Muscle layer of colon (tissue), 2 donors: ENCODE data around the gene STMN3.

Experiments used
- H3K27ac ChIP-seq: one replicate; pipeline ENCODE4 v1.7.0; 2013; ENCODE audit warnings: low read depth, mild to moderate bottlenecking, low read length, moderate library complexity
- H3K27me3 ChIP-seq, 2 donors: one replicate each; pipeline ENCODE4 v1.7.0; 2013; ENCODE audit warnings: low read length in 2 of 2, mild to moderate bottlenecking in 2 of 2; ENCODE audit not compliant: insufficient read depth in 2 of 2, control insufficient read depth in 1 of 2
- H3K36me3 ChIP-seq: one replicate; pipeline ENCODE4 v1.7.0; 2013; ENCODE audit warnings: mild to moderate bottlenecking, low read length; ENCODE audit not compliant: insufficient read depth
- H3K4me1 ChIP-seq: one replicate; pipeline ENCODE4 v1.7.0; 2013; ENCODE audit warnings: mild to moderate bottlenecking, low read length; ENCODE audit not compliant: insufficient read depth
- H3K4me3 ChIP-seq, 2 donors: one replicate each; pipeline ENCODE4 v1.7.0; 2013; ENCODE audit warnings: low read length in 2 of 2, low read depth in 1 of 2, mild to moderate bottlenecking in 1 of 2, moderate library complexity in 1 of 2
- H3K9ac ChIP-seq: one replicate; pipeline ENCODE4 v1.7.0; 2013; ENCODE audit warnings: low read length
- H3K9me3 ChIP-seq: one replicate; pipeline ENCODE4 v1.7.0; 2013; ENCODE audit warnings: mild to moderate bottlenecking, low read length
- donor health status: abdominal sarcoma.
- donor health status: Adenocarcinoma of cecum.

The STMN3 gene

DNA sequence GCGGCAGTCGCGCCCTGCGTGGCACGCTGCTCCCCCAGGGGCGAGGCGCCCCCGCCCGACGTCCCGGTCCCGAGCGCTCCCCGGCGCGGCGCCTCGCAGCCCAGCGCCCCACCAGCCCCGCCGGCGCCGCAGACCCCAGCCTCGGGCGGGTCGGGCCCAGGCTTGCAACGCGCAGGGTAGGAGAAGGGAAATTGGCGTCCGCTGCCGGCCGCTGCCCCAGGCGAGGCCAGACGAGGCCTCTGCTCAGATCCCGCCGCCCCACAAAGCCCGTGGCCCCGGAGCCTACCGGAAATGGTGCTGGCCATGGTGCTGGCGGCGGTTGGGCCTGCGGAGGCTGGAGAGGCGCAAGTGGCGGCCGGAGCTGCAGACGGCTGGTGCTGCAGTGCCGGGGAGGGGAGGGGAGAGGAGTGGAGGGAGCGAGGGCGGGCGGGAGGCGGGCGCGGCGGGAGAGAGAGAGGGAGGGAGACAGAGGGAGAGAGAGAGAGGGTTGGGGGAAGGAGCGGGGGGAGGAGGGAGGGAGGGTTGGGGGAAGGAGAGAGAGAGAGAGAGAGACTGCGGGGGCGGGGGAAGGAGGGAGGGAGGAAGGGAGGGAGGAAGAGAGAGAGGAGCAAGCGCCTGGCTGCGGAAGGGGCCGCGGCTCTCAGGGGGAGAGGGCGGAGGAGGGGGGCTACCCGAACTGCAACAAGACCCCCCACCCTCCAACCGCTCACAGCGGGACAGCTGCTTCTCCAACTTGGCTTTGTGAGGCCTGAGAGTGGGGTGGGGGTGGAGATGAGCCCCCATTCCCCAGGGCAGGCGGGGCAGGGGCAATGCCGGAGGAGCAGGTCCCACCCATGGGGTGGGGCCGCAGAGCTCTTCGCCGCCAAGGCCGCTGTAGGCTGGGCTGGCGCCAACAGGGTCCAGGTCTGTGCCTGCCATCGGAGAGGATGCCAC, at the start of gene STMN3:
TSS of gene STMN3 (minus strand) at position 384 of the 933 bp plus-strand sequence. CDS start at position 305, 79 bp downstream.
- Histone ChIP-seq H3K9ac (no peak within 1 kb of the TSS), H3K4me3 (peak within 1 kb of the TSS; percentile 49 to 54), H3K27ac (peak within 1 kb of the TSS; percentile 34), H3K9me3 (no peaks in the 10 kb centered on the region), H3K4me1 (peaks cover 30% of the 10 kb centered on the region), H3K36me3 (no peaks in the 10 kb centered on the region), H3K27me3 (peaks cover 0 to 11% of the 10 kb centered on the region in 2 donors)

GRCh38 chr20:63702036-63702665, 48.9 kb upstream of the STMN3 start:
- Histone ChIP-seq H3K27me3 (no peaks in the 10 kb centered on the region), H3K36me3 (peaks cover 24% of the 10 kb centered on the region), H3K9ac (no peak overlapping the region), H3K4me3 (no peak overlapping the region), H3K9me3 (no peaks in the 10 kb centered on the region), H3K4me1 (peaks cover 13% of the 10 kb centered on the region), H3K27ac (no peak overlapping the region)

DNA sequence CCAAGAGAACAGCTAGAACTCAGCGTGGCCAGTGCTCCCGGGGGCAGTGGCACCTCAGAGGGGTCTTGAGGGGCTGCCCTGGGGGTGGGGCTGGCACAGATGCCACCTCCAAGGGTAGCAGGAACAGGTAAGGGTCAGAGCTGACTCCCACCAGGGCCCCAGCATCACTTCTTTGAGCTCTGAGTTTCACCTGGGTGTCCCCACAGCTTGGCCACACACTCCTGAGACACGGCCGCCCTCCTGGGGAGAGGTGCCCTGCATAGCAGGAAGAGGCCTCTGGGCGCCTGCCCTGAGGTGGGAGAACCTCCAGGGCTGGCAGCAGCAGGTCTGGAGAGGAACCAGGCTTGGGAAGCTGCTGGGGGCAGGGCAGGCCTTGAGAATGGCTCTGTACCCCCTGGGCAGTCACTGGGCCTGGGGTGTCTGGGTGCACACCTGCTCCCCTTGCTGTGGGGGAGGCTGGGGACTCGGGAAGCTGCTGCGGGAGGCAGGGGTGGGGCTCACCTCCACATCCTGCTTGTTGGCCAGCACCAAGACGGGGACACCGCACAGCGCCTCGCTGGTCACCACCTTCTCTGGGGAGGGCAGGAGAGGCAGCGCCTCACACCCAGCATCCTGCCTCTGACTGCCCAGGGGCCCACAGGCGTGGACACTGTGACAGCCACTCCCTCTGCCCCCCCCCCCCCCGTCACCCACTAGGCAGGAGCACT, 48.3 kb upstream of the STMN3 start:
- Histone ChIP-seq H3K4me1 (peaks cover 7% of the 10 kb centered on the region), H3K36me3 (peaks cover 23% of the 10 kb centered on the region), H3K27ac (no peak overlapping the region)

DNA sequence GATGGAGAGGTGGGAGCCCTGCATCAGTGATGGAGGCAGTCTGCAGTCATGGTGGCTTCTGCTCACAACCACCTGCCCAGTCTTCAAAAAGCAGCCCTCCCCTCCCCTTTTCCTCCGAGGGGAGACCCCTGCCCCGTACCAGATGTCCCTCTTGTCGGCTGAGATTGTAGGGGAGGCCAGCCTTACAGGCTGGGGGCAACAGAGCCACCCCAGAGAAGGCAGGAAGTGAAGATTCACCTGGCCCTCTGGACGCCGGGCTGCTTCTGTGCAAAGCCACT, 47.8 kb upstream of the STMN3 start:
- H3K4me1 ChIP-seq: peaks cover 2% of the 10 kb centered on the region
- H3K4me3 ChIP-seq: no peak overlapping the region
- H3K27ac ChIP-seq: no peak overlapping the region
- H3K9ac ChIP-seq: no peak overlapping the region
- H3K36me3 ChIP-seq: peaks cover 18% of the 10 kb centered on the region
- H3K27me3 ChIP-seq: no peaks in the 10 kb centered on the region
- no peaks in the 10 kb centered on the region for H3K9me3 ChIP-seq

More for the DNA sequence above, 48.3 kb upstream of the STMN3 start:
- H3K27me3 ChIP-seq: no peaks in the 10 kb centered on the region
- no peak overlapping the region for H3K9ac ChIP-seq
- no peaks in the 10 kb centered on the region for H3K9me3 ChIP-seq
- H3K4me3 ChIP-seq: no peak overlapping the region

- no peaks in the 10 kb centered on the region for H3K4me1 ChIP-seq
- H3K27ac ChIP-seq: no peak overlapping the region
- peaks cover 13% of the 10 kb centered on the region for H3K36me3 ChIP-seq
These were observed 47.2 kb upstream of the STMN3 start for GRCh38 chr20:63700199-63701050.

DNA sequence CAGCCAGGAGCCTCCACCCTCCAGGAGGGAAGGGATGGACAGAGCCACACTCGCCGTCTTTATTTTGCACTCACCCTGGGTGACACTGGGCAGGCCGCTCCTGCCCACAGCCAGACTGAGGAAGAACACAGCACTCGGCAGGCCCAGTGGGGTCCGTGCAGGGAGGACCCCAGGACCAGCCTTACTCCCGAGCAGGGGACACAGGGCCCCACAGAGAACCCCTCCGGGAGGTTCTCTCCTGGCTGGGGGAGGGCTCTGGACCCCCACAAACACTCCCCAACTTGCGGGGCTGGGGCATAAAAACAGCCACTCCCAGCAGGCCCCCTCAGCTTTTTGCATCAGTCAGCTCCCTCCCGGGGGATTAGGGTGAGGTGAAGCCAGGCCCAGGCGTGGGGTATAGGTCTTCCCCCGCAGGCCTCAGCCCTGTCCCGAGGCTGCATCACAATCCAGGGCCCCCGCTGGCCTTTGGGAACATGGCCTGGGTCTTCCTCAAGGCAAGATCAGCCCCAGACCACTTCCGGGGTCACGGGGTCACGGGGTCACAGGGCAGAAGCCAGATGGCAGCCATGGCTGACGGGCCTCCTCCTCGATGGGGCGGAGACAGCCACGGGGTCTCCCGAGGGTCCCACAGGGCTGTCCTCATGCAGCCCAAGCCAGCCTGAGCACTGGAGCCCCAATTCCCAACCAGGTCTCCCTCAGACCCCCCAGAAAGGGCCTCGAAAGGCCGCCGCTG, 46.4 kb upstream of the STMN3 start:
- Histone ChIP-seq H3K4me1 (no peaks in the 10 kb centered on the region), H3K27ac (no peak overlapping the region), H3K36me3 (peaks cover 12% of the 10 kb centered on the region), H3K9me3 (no peaks in the 10 kb centered on the region), H3K9ac (no peak overlapping the region), H3K4me3 (no peak overlapping the region), H3K27me3 (no peaks in the 10 kb centered on the region)

More at GRCh38 chr20:63700199-63701050, 47.2 kb upstream of the STMN3 start:
- Histone ChIP-seq H3K9me3 (no peaks in the 10 kb centered on the region), H3K4me3 (no peak overlapping the region), H3K9ac (no peak overlapping the region), H3K27me3 (no peaks in the 10 kb centered on the region)

DNA sequence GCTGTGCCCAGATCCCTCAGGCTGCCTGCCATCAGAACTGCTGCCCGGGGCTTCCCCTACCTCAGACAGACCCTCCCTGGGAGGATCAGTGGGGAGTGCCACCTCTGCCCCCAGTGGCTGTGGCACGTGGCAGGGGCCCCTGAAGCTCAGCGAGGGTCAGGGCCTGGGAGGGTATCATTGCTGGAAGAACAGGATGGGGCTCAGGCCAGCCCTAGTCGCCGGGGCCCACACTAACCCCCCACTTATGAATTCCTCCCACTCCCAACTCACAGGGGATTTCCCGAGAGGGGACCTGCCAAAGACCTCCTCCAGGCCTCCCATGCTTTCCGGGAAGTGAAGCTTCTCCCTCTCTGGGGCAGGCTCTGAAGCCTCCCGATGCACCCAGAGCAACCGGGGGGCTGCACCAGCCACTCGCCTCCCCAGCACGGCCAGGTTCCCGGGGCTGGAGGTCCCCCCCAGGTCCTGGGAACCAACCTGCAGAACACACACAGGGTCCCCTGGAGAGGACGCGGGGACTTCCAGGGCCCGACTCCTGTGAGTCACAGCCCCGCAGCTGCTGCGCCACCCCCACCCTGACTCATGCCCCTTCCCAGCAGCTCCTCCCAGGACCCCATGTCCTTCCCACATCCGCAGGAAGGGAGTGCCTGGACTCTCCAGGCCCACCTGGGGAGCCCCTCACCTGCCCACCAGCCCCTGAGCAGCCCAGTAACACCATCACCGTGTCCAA, 45.7 kb upstream of the STMN3 start:
- no peaks in the 10 kb centered on the region for H3K4me1 ChIP-seq
- H3K9me3 ChIP-seq: no peaks in the 10 kb centered on the region
- H3K27ac ChIP-seq: no peak overlapping the region
- no peaks in the 10 kb centered on the region for H3K27me3 ChIP-seq
- no peak overlapping the region for H3K9ac ChIP-seq
- H3K36me3 ChIP-seq: peaks cover 13% of the 10 kb centered on the region
- H3K4me3 ChIP-seq: no peak overlapping the region

DNA sequence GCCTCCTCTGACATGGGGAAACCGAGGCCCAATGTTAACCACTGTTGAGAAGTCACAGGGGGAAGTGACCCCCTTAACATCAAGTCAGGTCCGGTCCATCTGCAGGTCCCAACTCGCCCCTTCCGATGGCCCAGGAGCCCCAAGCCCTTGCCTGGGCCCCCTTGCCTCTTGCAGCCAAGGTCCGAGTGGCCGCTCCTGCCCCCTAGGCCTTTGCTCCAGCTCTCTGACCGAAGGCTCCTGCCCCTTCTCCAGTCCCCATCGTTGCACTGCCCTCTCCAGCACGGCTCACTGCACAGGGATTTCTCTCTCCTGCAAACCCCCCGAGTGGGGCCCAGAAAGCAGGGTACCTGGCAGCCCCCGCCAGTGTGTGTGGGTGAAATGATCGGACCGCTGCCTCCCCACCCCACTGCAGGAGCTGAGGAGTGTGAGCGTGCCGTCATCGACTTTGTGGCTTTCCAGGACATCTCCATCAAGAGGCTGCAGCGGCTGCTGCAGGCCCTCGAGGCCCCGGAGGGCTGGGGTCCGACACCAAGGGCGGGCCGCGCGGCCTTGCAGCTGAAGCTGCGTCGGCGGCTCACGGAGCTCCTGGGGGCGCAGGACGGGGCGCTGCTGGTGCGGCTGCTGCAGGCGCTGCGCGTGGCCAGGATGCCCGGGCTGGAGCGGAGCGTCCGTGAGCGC, 44.8 kb upstream of the STMN3 start:
- Histone ChIP-seq H3K27me3 (no peaks in the 10 kb centered on the region), H3K36me3 (peaks cover 15% of the 10 kb centered on the region), H3K27ac (no peak overlapping the region)

DNA sequence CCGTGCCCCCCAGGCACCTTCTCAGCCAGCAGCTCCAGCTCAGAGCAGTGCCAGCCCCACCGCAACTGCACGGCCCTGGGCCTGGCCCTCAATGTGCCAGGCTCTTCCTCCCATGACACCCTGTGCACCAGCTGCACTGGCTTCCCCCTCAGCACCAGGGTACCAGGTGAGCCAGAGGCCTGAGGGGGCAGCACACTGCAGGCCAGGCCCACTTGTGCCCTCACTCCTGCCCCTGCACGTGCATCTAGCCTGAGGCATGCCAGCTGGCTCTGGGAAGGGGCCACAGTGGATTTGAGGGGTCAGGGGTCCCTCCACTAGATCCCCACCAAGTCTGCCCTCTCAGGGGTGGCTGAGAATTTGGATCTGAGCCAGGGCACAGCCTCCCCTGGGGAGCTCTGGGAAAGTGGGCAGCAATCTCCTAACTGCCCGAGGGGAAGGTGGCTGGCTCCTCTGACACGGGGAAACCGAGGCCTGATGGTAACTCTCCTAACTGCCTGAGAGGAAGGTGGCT, 44.2 kb upstream of the STMN3 start:
- H3K27me3 ChIP-seq: no peaks in the 10 kb centered on the region
- H3K36me3 ChIP-seq: peaks cover 15% of the 10 kb centered on the region
- no peak overlapping the region for H3K27ac ChIP-seq
- no peak overlapping the region for H3K9ac ChIP-seq
- no peaks in the 10 kb centered on the region for H3K4me1 ChIP-seq
- no peak overlapping the region for H3K4me3 ChIP-seq
- no peaks in the 10 kb centered on the region for H3K9me3 ChIP-seq

More for the DNA sequence above, 44.8 kb upstream of the STMN3 start:
- no peaks in the 10 kb centered on the region for H3K4me1 ChIP-seq
- H3K9ac ChIP-seq: no peak overlapping the region
- H3K9me3 ChIP-seq: no peaks in the 10 kb centered on the region
- H3K4me3 ChIP-seq: no peak overlapping the region
